PC-9 (cell line): ENCODE data around the gene SEMA3B. TPM values are rescaled to one million over a fixed set of nuclear protein-coding genes. Genes with fewer than 3 reads are reported as not detected.

ENCODE experiments used
- BruUV-seq: library from RNA; stranded (reverse); fragments of 400-500 nt; replicated peaks from 2 replicates; lab custom pipeline; 2021; lab: Mats Ljungman, UMichigan
- CTCF ChIA-PET: fragments of 300-600 bp; sonication (Branson Sonifier 250); formaldehyde crosslinking; loops from one replicate; lab custom pipeline; 2022; ENCODE audit warnings: antibody characterized with exemption; lab: Charles Lee
- POLR2A ChIA-PET: fragments of 300-600 bp; sonication (Branson Sonifier 250); formaldehyde crosslinking; loops from one replicate; lab custom pipeline; 2022; ENCODE audit warnings: antibody characterized with exemption; ENCODE audit not compliant: unreplicated experiment; lab: Charles Lee
- DNase-seq, 2 experiments: peaks; one replicate each; pipeline versions ENCODE4 v3.0.0 to v3.0.0-alpha.2; 2015 to 2022; ENCODE audit warnings: mixed read lengths in 1 of 2
- H2AFZ ChIP-seq: fragments of 200-600 bp; sonication (generic); 2 replicates; pipeline ENCODE4 v1.8.1; 2017; ENCODE audit warnings: antibody characterized with exemption
- H3F3A ChIP-seq: fragments of 200-600 bp; sonication (generic); 2 replicates; pipeline ENCODE4 v1.8.1; 2017; ENCODE audit warnings: antibody characterized with exemption, mild to moderate bottlenecking, low read depth; ENCODE audit not compliant: insufficient read depth
- H3K27ac ChIP-seq: fragments of 200-600 bp; sonication (generic); 2 replicates; pipeline ENCODE4 v1.6.1; 2016; ENCODE audit warnings: mixed run types
- H3K27me3 ChIP-seq: fragments of 200-600 bp; sonication (generic); 2 replicates; pipeline ENCODE4 v1.6.1; 2016; ENCODE audit warnings: low read depth, mixed run types; ENCODE audit not compliant: insufficient read depth
- H3K36me3 ChIP-seq: fragments of 200-600 bp; sonication (generic); 2 replicates; pipeline ENCODE4 v1.6.1; 2016; ENCODE audit warnings: low read depth, mixed run types
- H3K4me1 ChIP-seq: fragments of 200-600 bp; sonication (generic); replicated peaks from 2 replicates; pipeline ENCODE4 v1.6.1; 2016; ENCODE audit warnings: mixed run types; ENCODE audit not compliant: insufficient read depth
- H3K4me2 ChIP-seq: fragments of 200-600 bp; sonication (generic); 2 replicates; pipeline ENCODE4 v1.6.1; 2017; ENCODE audit warnings: mixed run types
- H3K4me3 ChIP-seq: fragments of 200-600 bp; sonication (generic); 2 replicates; pipeline ENCODE4 v1.6.1; 2016; ENCODE audit warnings: mixed run types
- H3K79me2 ChIP-seq: fragments of 200-600 bp; sonication (generic); 2 replicates; pipeline ENCODE4 v1.6.1; 2017; ENCODE audit warnings: low read depth, mixed run types
- H3K9me2 ChIP-seq: fragments of 200-600 bp; sonication (generic); 2 replicates; pipeline ENCODE4 v1.8.1; 2017; ENCODE audit warnings: mild to moderate bottlenecking; ENCODE audit not compliant: insufficient read depth
- H3K9me3 ChIP-seq: fragments of 200-600 bp; sonication (generic); 2 replicates; pipeline ENCODE4 v1.8.1; 2016; ENCODE audit warnings: low read depth; ENCODE audit not compliant: insufficient read depth
- H4K20me1 ChIP-seq: fragments of 200-600 bp; sonication (generic); 2 replicates; pipeline ENCODE4 v1.8.1; 2017; ENCODE audit not compliant: insufficient read depth
- CTCF ChIP-seq: fragments of 200-600 bp; sonication (generic); conservative IDR thresholded peaks from 2 replicates; pipeline ENCODE4 v1.6.1; 2017; ENCODE audit warnings: mixed run types, antibody characterized with exemption, mild to moderate bottlenecking, moderate library complexity
- EZH2 ChIP-seq: fragments of 200-600 bp; sonication (generic); IDR thresholded peaks from 2 replicates; pipeline ENCODE4 v1.8.0; 2017; ENCODE audit warnings: antibody characterized with exemption, low read depth
- intact Hi-C: fragments of 100-400 bp; cut with micrococcal nuclease; formaldehyde crosslinking; loops from one replicate; pipeline ENCODE4 v1.10.0; 2022; ENCODE audit not compliant: unreplicated experiment
- total RNA-seq: library from RNA; stranded (reverse); gene quantifications from 2 replicates; pipeline ENCODE4 v1.2.3, GENCODE V29; 2021

The SEMA3B gene
- total RNA-seq, 1 experiment from 2014 or later, result 52.4 TPM

GRCh38 chr3:50286322-50287227 lies 17.6 kb downstream of the SEMA3B start:
- H3K27ac ChIP-seq, result no peak overlapping the region
- intact Hi-C loops, result no loop called here
- H3F3A ChIP-seq, result peaks cover 11% of the 10 kb centered on the region; the same call in 1 of the 2 replicates
- DNase-seq, result no peak
- POLR2A ChIA-PET, result no interaction called here
- H4K20me1 ChIP-seq, result no peaks in the 10 kb centered on the region
- no peaks in the 10 kb centered on the region for H3K36me3 ChIP-seq
- no TSS peak for BruUV-seq
- no peak overlapping the region for H3K4me3 ChIP-seq
- 0 out of 2 replicates have a peak, but pooled peaks cover 7% of the 10 kb centered on the region for H3K4me1 ChIP-seq
- no peak for TF ChIP-seq CTCF
- no peak for TF ChIP-seq EZH2
- CTCF ChIA-PET, result no interaction called here
- H3K9me3 ChIP-seq, result no peaks in the 10 kb centered on the region
- peaks cover 20% of the 10 kb centered on the region for H3K79me2 ChIP-seq
- H2AFZ ChIP-seq, result no peak overlapping the region
- H3K4me2 ChIP-seq, result no peak overlapping the region
- no peaks in the 10 kb centered on the region for H3K9me2 ChIP-seq
- no peaks in the 10 kb centered on the region for H3K27me3 ChIP-seq

GRCh38 chr3:50287262-50287661 lies 18.3 kb downstream of the SEMA3B start:
- 0 out of 2 replicates have a peak, but pooled peaks cover 7% of the 10 kb centered on the region for H3K4me1 ChIP-seq
- H3K27ac ChIP-seq, result no peak overlapping the region
- H2AFZ ChIP-seq, result no peak overlapping the region
- no peaks in the 10 kb centered on the region for H3K9me3 ChIP-seq
- no peaks in the 10 kb centered on the region for H3K27me3 ChIP-seq
- peaks cover 11% of the 10 kb centered on the region; the same call in 1 of the 2 replicates for H3F3A ChIP-seq
- H3K4me2 ChIP-seq, result no peak overlapping the region
- no peak for DNase-seq
- peaks cover 25% of the 10 kb centered on the region for H3K79me2 ChIP-seq
- ChIA-PET CTCF (no interaction called here), POLR2A (no interaction called here)
- no peaks in the 10 kb centered on the region for H3K9me2 ChIP-seq
- no peak for TF ChIP-seq CTCF
- TF ChIP-seq EZH2, result no peak
- no peaks in the 10 kb centered on the region for H3K36me3 ChIP-seq
- intact Hi-C loops, result no loop called here
- no peak overlapping the region for H3K4me3 ChIP-seq
- no peaks in the 10 kb centered on the region for H4K20me1 ChIP-seq
- BruUV-seq, result no TSS peak

GRCh38 chr3:50288387-50289007 lies 19.6 kb downstream of the SEMA3B start:
- peaks cover 13% of the 10 kb centered on the region for H3K4me1 ChIP-seq
- no peak overlapping the region for H3K4me2 ChIP-seq
- no peak for DNase-seq
- H4K20me1 ChIP-seq, result no peaks in the 10 kb centered on the region
- BruUV-seq, result no TSS peak
- H3K27ac ChIP-seq, result no peak overlapping the region
- POLR2A ChIA-PET, result no interaction called here
- TF ChIP-seq CTCF (no peak), EZH2 (no peak)
- H3K9me3 ChIP-seq, result no peaks in the 10 kb centered on the region
- no peaks in the 10 kb centered on the region for H3K36me3 ChIP-seq
- peaks cover 11% of the 10 kb centered on the region; the same call in 1 of the 2 replicates for H3F3A ChIP-seq
- no peaks in the 10 kb centered on the region for H3K9me2 ChIP-seq
- no peak overlapping the region for H3K4me3 ChIP-seq
- H3K79me2 ChIP-seq, result peaks cover 25% of the 10 kb centered on the region
- H3K27me3 ChIP-seq, result no peaks in the 10 kb centered on the region
- H2AFZ ChIP-seq, result no peak overlapping the region
- CTCF ChIA-PET, result interaction anchor here (0.6 to 1.0 kb wide), 2 partner anchors 36 to 196 kb away, joined by 3 to 8 read pairs; no protein-coding TSS in a partner anchor
- intact Hi-C loops, result no loop called here
